Sigmoid colon (tissue), 7 donors: ENCODE results near the gene SNHG17. TPM values are rescaled to one million over a fixed set of nuclear protein-coding genes. Genes with fewer than 3 reads are reported as not detected.

ENCODE experiments used
- DNase-seq: peaks from one replicate; pipeline ENCODE4 v3.0.0-alpha.2; 2019
- H3K27ac ChIP-seq, 4 donors: fragments of 200-600 bp; sonication (generic); one replicate each; pipeline ENCODE4 v1.5.1; 2016 to 2019; ENCODE audit warnings: mild to moderate bottlenecking in 1 of 4
- H3K27me3 ChIP-seq, 3 donors: fragments of 200-600 bp; sonication (generic); one replicate each; pipeline ENCODE4 v1.5.1; 2019; ENCODE audit warnings: mild to moderate bottlenecking in 1 of 3
- H3K36me3 ChIP-seq, 4 donors: fragments of 200-600 bp; sonication (generic); one replicate each; pipeline ENCODE4 v1.5.1; 2016 to 2019
- H3K4me1 ChIP-seq, 4 donors: fragments of 200-600 bp; sonication (generic); one replicate each; pipeline ENCODE4 v1.5.1; 2017 to 2019
- H3K4me3 ChIP-seq, 4 donors: fragments of 200-600 bp; sonication (generic); one replicate each; pipeline ENCODE4 v1.5.1; 2017 to 2019; ENCODE audit warnings: mild to moderate bottlenecking in 2 of 4, moderate library complexity in 1 of 4
- H3K9me3 ChIP-seq, 4 donors: fragments of 200-600 bp in 3 of 4; sonication (generic) in 3 of 4; one replicate each; pipeline versions ENCODE4 v1.5.1 to v1.6.1; 2013 to 2019
- EP300 ChIP-seq, 4 donors: sonication (generic); formaldehyde crosslinking; IDR thresholded peaks; one replicate each; pipeline ENCODE4 v1.6.1; 2017; ENCODE audit warnings: antibody characterized with exemption in 4 of 4
- POLR2A ChIP-seq, 2 donors: fragments of 450-650 bp; IDR thresholded peaks; one replicate each; pipeline ENCODE4 v1.6.1; 2016; ENCODE audit warnings: antibody characterized with exemption in 2 of 2, mild to moderate bottlenecking in 2 of 2, moderate library complexity in 2 of 2
- POLR2AphosphoS5 ChIP-seq, 4 donors: sonication (generic); formaldehyde crosslinking; IDR thresholded peaks; one replicate each; pipeline ENCODE4 v1.6.1; 2017; ENCODE audit warnings: antibody characterized with exemption in 4 of 4
- WGBS, 2 donors: extraction: QIAGEN DNeasy Blood & Tissue Kit; methylation state at CpG; one replicate each; pipeline ENCODE4 v1.1.7; 2013; 5-methylcytosine and 5-hydroxymethylcytosine counted together
- intact Hi-C: fragments of 100-400 bp; cut with DNase I; formaldehyde crosslinking; loops from one replicate; pipeline ENCODE4 v1.15.1; 2023
- polyA plus RNA-seq, 3 donors: library from polyadenylated mRNA; stranded (reverse); fragments of 200-250 nt; gene quantifications; one replicate each; pipeline ENCODE4 v1.2.3, GENCODE V29; 2013
- total RNA-seq, 4 donors: library from RNA; depleted of rRNA; stranded (reverse); fragments of >200 nt; gene quantifications; one replicate each; pipeline ENCODE4 v1.1.0, GENCODE V29; 2016
- TF ChIP-seq, protein P1 (sequence below), 4 experiments: fragments of 450-650 bp in 3 of 4; fragments of 200-600 bp in 1 of 4; IDR thresholded peaks; one replicate each; pipeline ENCODE4 v1.5.1; 2016 to 2019; ENCODE audit warnings: antibody characterized with exemption in 4 of 4, mild to moderate bottlenecking in 3 of 4, moderate library complexity in 2 of 4
- donor health status: healthy with polysubstance abuse.
- donor health status: Bipolar disorder and iron deficiency.
- donor health status: healthy.

The SNHG17 gene
- total and polyA plus RNA-seq, 7 donors = 9.0 to 35.6 (median 18.1) TPM

GRCh38 chr20:38395165-38395564, 40.0 kb downstream of the SNHG17 start:
- no peak for DNase-seq
- Histone ChIP-seq H3K27me3 (no peaks in the 10 kb centered on the region), H3K36me3 (no peaks in the 10 kb centered on the region), H3K27ac (no peak overlapping the region), H3K9me3 (no peaks in the 10 kb centered on the region), H3K4me3 (no peak overlapping the region), H3K4me1 (peaks cover 0 to 6% (median 0%) of the 10 kb centered on the region in 4 donors)
- TF ChIP-seq EP300 (IDR thresholded peaks at IDR 0.05) = no peak
- TF ChIP-seq POLR2A (IDR thresholded peaks at IDR 0.05) = no peak
- TF ChIP-seq, protein P1, sequence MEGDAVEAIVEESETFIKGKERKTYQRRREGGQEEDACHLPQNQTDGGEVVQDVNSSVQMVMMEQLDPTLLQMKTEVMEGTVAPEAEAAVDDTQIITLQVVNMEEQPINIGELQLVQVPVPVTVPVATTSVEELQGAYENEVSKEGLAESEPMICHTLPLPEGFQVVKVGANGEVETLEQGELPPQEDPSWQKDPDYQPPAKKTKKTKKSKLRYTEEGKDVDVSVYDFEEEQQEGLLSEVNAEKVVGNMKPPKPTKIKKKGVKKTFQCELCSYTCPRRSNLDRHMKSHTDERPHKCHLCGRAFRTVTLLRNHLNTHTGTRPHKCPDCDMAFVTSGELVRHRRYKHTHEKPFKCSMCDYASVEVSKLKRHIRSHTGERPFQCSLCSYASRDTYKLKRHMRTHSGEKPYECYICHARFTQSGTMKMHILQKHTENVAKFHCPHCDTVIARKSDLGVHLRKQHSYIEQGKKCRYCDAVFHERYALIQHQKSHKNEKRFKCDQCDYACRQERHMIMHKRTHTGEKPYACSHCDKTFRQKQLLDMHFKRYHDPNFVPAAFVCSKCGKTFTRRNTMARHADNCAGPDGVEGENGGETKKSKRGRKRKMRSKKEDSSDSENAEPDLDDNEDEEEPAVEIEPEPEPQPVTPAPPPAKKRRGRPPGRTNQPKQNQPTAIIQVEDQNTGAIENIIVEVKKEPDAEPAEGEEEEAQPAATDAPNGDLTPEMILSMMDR (IDR thresholded peaks at IDR 0.05) = no peak
- TF ChIP-seq POLR2AphosphoS5 (IDR thresholded peaks at IDR 0.05) = no peak
- intact Hi-C loops = no loop called here
- 57 to 61% methylated on average over 2 of the region's 2 CpGs for WGBS, 2 donors

DNA sequence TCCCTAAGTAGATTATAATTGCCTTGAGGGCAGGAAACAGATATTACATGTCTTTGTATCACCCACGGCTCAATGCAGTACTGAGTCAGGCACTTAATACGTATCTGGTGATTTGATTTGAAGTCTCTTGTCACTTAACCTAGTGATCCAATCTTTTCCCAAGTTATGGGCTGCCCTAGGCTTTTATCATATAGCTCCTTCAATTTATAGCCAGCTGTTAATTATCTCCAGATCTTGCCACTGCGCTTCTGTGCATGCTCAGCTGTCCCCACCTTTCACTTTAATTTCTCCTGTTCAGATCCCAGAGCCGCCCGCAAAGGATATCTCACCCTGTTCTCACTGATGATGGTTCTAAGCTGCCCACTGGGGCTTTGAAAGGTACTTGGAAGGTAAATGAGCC, 41.9 kb downstream of the SNHG17 start:
- H3K4me1 ChIP-seq = peaks cover 0 to 6% (median 0%) of the 10 kb centered on the region in 4 donors

DNA sequence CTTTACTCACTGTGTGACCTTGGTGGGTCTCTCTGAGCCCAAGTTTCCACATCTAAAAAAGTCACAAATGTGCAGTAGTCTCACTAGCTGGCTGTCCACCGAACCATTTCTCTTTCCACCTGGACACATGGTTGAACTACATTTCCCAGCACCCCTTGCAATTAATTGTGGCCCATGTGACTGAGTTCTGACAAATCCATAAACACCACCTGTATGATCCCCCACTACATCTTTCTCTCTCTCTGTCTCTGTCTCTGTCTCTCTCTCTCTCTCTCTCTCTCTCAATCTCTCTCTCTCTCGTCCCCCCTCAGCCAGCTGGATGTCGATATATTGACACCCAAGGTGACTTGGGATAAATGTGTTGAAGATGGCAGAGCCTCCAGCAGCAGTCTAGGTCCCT, 42.8 kb downstream of the SNHG17 start:
- intact Hi-C loops = no loop called here
- Histone ChIP-seq H3K27ac (no peak overlapping the region), H3K4me1 (peaks cover 0 to 6% (median 0%) of the 10 kb centered on the region in 4 donors), H3K9me3 (no peaks in the 10 kb centered on the region), H3K36me3 (no peaks in the 10 kb centered on the region), H3K4me3 (no peak overlapping the region), H3K27me3 (no peaks in the 10 kb centered on the region)
- no peak for DNase-seq
- 54 to 69% methylated on average over 3 of the region's 3 CpGs for WGBS, 2 donors
- TF ChIP-seq POLR2A (IDR thresholded peaks at IDR 0.05) (no peak), POLR2AphosphoS5 (IDR thresholded peaks at IDR 0.05) (no peak), EP300 (IDR thresholded peaks at IDR 0.05) (no peak)
- TF ChIP-seq, protein P1 (IDR thresholded peaks at IDR 0.05) = no peak

More for the DNA sequence above, 41.9 kb downstream of the SNHG17 start:
- no peak overlapping the region for H3K27ac ChIP-seq
- H3K4me3 ChIP-seq = no peak overlapping the region
- H3K27me3 ChIP-seq = no peaks in the 10 kb centered on the region
- no peaks in the 10 kb centered on the region for H3K9me3 ChIP-seq
- 82 to 85% methylated on average over 5 of the region's 5 CpGs for WGBS, 2 donors
- TF ChIP-seq, protein P1 (IDR thresholded peaks at IDR 0.05) = no peak
- TF ChIP-seq POLR2AphosphoS5 (IDR thresholded peaks at IDR 0.05) (no peak), POLR2A (IDR thresholded peaks at IDR 0.05) (no peak), EP300 (IDR thresholded peaks at IDR 0.05) (no peak)
- intact Hi-C loops = no loop called here
- no peak for DNase-seq
- H3K36me3 ChIP-seq = no peaks in the 10 kb centered on the region

- H3K4me1 ChIP-seq = no peaks in the 10 kb centered on the region
- no peak overlapping the region for H3K4me3 ChIP-seq
- intact Hi-C loops = no loop called here
- no peaks in the 10 kb centered on the region for H3K27me3 ChIP-seq
- 73 to 81% methylated on average over 4 of the region's 4 CpGs for WGBS, 2 donors
- DNase-seq = no peak
- no peaks in the 10 kb centered on the region for H3K36me3 ChIP-seq
- H3K9me3 ChIP-seq = no peaks in the 10 kb centered on the region
- H3K27ac ChIP-seq = no peak overlapping the region
- TF ChIP-seq POLR2A (IDR thresholded peaks at IDR 0.05) (no peak), POLR2AphosphoS5 (IDR thresholded peaks at IDR 0.05) (no peak), EP300 (IDR thresholded peaks at IDR 0.05) (no peak)
- TF ChIP-seq, protein P1 (IDR thresholded peaks at IDR 0.05) = no peak
Observed at GRCh38 chr20:38387953-38388352, 47.2 kb downstream of the SNHG17 start.

GRCh38 chr20:38386851-38387250, 48.3 kb downstream of the SNHG17 start:
- Histone ChIP-seq H3K4me1 (no peaks in the 10 kb centered on the region), H3K4me3 (no peak overlapping the region), H3K9me3 (no peaks in the 10 kb centered on the region), H3K36me3 (no peaks in the 10 kb centered on the region), H3K27me3 (no peaks in the 10 kb centered on the region), H3K27ac (no peak overlapping the region)
- intact Hi-C loops = no loop called here
- DNase-seq = no peak
- 70 to 71% methylated on average over 2 of the region's 2 CpGs for WGBS, 2 donors
- no peak for TF ChIP-seq POLR2A (IDR thresholded peaks at IDR 0.05)
- TF ChIP-seq, protein P1 (IDR thresholded peaks at IDR 0.05) = no peak
- no peak for TF ChIP-seq EP300 (IDR thresholded peaks at IDR 0.05)
- TF ChIP-seq POLR2AphosphoS5 (IDR thresholded peaks at IDR 0.05) = no peak
